GM21737 (cell line): ENCODE measurements around the gene CCDC77.

ENCODE experiments used
- ATAC-seq: cut with Tn5 transposase; IDR thresholded peaks from one replicate; pipeline ENCODE4 v1.9.1; 2021; ENCODE audit warnings: mild to moderate bottlenecking, moderate library complexity; ENCODE audit not compliant: unreplicated experiment

Gene CCDC77

DNA sequence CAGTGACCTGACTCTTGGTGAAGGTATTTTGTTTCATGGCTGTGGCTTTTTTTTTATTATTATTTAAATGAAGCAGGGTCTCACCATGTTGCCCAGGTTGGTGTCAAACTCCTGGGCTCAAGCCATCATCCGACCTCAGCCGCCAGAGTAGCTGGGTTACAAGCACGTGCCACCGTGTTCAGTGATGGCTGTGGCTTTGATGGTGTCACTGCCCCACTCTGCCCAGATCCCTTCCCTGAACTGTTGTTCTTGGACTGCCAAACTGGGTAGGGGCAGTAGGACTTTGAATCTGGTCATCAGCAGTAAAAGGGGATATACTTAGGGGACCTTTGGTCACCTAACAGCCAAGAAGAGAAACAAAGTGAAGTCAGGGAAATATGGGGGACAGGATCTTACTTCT, 77.7 kb downstream of the CCDC77 start:
- no peak for ATAC-seq

DNA sequence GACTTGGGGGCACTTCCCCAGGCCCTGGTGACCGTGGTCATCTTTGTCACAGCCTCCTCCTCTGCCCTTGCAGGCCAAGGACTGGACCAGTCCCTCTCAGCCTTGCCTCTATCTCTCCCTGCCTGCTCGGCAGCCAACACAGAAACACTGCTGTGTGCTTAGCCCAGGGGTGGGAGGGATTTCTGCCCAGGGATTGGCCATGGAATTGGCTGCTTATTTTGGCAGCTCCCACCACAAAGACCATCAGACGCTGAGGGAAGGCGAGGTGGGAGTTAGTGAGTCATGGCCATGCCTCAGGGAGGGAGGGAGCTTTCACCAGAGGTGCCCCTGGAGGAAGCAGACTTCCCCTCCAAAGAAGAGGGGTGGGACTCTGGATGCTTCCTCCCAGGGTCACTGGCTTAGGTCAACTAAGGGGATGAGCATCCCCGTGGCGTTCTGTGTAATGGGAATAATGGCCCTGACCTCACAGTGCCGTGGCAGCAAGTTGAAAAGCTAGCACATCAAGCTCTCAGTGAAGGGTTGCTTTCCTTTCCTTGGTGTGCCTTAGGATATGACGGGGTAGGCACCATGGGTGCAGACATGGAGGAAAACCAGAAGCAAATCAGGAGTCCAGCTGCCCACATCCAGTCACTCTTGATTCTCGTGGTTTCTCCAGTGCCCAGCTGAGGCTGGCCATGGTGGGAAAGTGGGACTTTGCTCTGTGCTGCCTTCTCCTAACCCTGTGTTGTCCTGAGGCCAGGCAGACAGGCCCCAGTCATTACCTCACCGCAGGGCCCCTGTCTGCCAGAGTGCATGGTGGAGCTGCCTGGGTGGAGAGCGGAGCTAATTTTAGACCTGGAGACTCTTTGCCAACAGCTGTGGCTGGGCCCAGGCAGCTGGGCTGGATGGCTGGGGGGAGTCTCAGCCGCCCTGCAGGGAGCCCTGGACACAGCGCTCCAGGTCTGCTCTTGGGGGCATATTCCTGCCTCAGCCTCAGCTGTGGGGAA, 79.7 kb downstream of the CCDC77 start:
- no peak for ATAC-seq

DNA sequence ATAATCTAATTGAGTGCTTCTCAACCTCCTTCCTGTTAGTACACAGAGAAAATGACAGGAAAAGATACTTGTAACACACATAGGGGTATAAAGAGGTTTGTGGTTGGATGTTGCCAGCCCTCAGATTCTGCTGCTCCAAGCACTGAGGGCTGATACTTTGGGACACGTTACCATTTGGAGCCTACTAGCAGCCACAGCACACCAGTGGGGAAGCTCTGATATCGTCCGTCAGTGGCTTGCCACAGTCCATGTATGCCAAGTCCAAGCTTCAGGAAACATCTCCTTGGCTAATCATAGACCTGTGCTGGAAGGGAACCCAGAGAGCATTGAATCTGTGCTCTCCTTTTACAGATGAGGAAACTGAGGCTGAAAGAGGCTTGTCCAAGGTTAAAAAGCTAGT, 80.6 kb downstream of the CCDC77 start:
- ATAC-seq: no peak

DNA sequence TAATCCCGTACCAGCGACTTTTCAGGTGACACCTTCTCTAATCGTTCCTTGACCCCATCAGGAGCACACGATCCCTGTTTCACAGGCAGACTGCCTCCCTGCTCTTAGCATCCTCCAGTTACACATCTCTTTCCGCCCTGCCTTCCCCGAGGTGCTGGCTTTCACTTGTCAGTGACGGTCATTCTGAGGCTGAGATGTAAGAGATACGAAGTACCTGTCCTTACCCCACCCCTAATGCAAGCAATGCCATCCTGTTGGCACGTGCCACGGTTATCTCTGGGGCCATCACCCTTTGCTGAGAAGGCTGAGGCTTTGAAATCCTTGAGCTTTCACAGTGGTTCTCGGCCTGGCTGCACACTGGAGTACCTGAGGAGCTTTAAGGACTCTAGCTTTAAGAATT, 82.7 kb downstream of the CCDC77 start:
- no peak for ATAC-seq

DNA sequence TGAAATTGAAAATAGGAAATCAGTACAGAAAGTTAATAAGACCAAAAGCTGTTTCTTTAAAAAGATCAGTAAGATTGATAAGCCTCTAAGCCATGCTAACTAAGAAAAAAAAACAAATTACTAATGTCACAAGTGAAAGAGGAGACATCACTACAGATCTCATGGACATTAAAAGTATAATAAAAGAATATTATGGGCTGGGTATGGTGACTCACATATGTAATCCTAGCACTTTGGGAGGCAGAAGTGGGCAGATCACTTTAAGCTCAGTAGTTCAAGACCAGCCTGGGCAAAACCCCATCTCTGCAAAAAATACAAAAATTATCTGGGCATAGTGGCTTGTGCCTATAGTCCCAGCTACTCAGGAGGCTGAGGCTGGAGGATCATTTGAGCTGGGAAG, 88.8 kb downstream of the CCDC77 start:
- no peak for ATAC-seq
